HepG2 (cell line): Measurements from ENCODE around the gene SC5D. TPM values are rescaled to one million over a fixed set of nuclear protein-coding genes. Genes with fewer than 3 reads are reported as not detected.

Source experiments
- ATAC-seq: fragments of 200-7000 bp; cut with Tn5 transposase; 3 replicates; pipeline ENCODE4 v1.9.1; 2020; ENCODE audit warnings: mild to moderate bottlenecking, moderate library complexity
- BruUV-seq: library from RNA; stranded (reverse); fragments of 400-500 nt; replicated peaks from 2 replicates; lab custom pipeline; 2021; lab: Mats Ljungman, UMichigan
- CTCF ChIA-PET: fragments of 300-600 bp; formaldehyde crosslinking; extraction: SDS; loops from one replicate; lab custom pipeline; 2021; ENCODE audit warnings: low total read pairs, inconsistent platforms, low intra/inter-chr PET ratio; lab: Yijun Ruan, JAX
- POLR2A ChIA-PET: fragments of 350-600 bp; sonication (Branson Sonifier 250); formaldehyde crosslinking; loops from one replicate; lab custom pipeline; 2020; ENCODE audit warnings: antibody characterized with exemption, inconsistent platforms; lab: Yijun Ruan, JAX
- DNase-seq: peaks from one replicate; pipeline ENCODE4 v3.0.0-alpha.2; 2015; ENCODE audit warnings: low spot score
- FAIRE-seq: peaks from 3 replicates; lab custom pipeline; 2011; peaks lifted over from hg19 to GRCh38; lab: Jason Lieb, UNC
- H2AFZ ChIP-seq: one replicate; pipeline ENCODE4 v1.6.1; 2011; ENCODE audit warnings: low read length, inconsistent platforms
- H3K27ac ChIP-seq: fragments of 300-600 bp; 3 replicates; pipeline ENCODE4 v1.8.0; 2011; ENCODE audit warnings: mixed run types, mild to moderate bottlenecking, mixed read lengths, low read length, inconsistent platforms; ENCODE audit not compliant: insufficient read depth; ENCODE audit errors: extremely low read length
- H3K27me3 ChIP-seq, 2 experiments: fragments of 200-600 bp in 1 of 2; 2 replicates in 1 of 2; 3 replicates in 1 of 2; pipeline versions ENCODE4 v1.6.0 to v1.8.0; 2011; ENCODE audit warnings: low read length in 2 of 2, mild to moderate bottlenecking in 2 of 2, moderate library complexity in 2 of 2, inconsistent platforms in 1 of 2; ENCODE audit not compliant: insufficient read depth in 2 of 2, control insufficient read depth in 1 of 2
- H3K36me3 ChIP-seq, 2 experiments: fragments of 200-600 bp in 1 of 2; replicated peaks in 1 of 2; 2 replicates in 1 of 2; 3 replicates in 1 of 2; pipeline versions ENCODE4 v1.5.1 to v1.8.0; 2011; ENCODE audit warnings: low read length in 2 of 2, inconsistent platforms in 1 of 2; ENCODE audit not compliant: insufficient read depth in 2 of 2, control insufficient read depth in 1 of 2
- H3K4me1 ChIP-seq: 2 replicates; pipeline ENCODE4 v1.5.1; 2012; ENCODE audit warnings: low read length, inconsistent platforms; ENCODE audit not compliant: insufficient read depth
- H3K4me2 ChIP-seq: 2 replicates; pipeline ENCODE4 v1.6.0; 2011; ENCODE audit warnings: low read depth, low read length, inconsistent platforms
- H3K4me3 ChIP-seq, 3 experiments: fragments of 200-600 bp in 1 of 3; sonication (generic), shearing (Covaris generic) in 1 of 3; replicated peaks in 1 of 3; 2 replicates each; pipeline ENCODE4 v1.5.1; 2011 to 2016; ENCODE audit warnings: low read length in 3 of 3, inconsistent platforms in 2 of 3, low read depth in 2 of 3, mild to moderate bottlenecking in 2 of 3, control low read depth in 1 of 3, mixed read lengths in 1 of 3; ENCODE audit not compliant: insufficient read depth in 1 of 3
- H3K79me2 ChIP-seq: one replicate; pipeline ENCODE4 v1.6.1; 2011; ENCODE audit warnings: low read length, inconsistent platforms; ENCODE audit not compliant: insufficient read depth
- H3K9ac ChIP-seq: 2 replicates; pipeline ENCODE4 v1.6.0; 2011; ENCODE audit warnings: mild to moderate bottlenecking, low read depth, low read length, inconsistent platforms; ENCODE audit not compliant: insufficient read depth
- H3K9me3 ChIP-seq: 2 replicates; pipeline ENCODE4 v1.5.1; 2012; ENCODE audit warnings: mild to moderate bottlenecking, low read length
- H4K20me1 ChIP-seq: 2 replicates; pipeline ENCODE4 v1.6.0; 2011; ENCODE audit warnings: inconsistent platforms, mild to moderate bottlenecking, low read length, moderate library complexity; ENCODE audit not compliant: insufficient read depth
- ARID2 ChIP-seq: sonication (generic); formaldehyde crosslinking; IDR thresholded peaks from 2 replicates; pipeline ENCODE4 v1.8.1; 2022; ENCODE audit warnings: mild to moderate bottlenecking, missing genetic modification reagents, borderline replicate concordance
- SNRNP70 ChIP-seq: fragments of 200-400 bp; formaldehyde crosslinking; IDR thresholded peaks from 2 replicates; pipeline ENCODE4 v1.6.1; 2017; ENCODE audit warnings: mild to moderate bottlenecking, low read depth, low read length, moderate library complexity
- ZBTB1 ChIP-seq: sonication (generic); formaldehyde crosslinking; IDR thresholded peaks from 2 replicates; pipeline ENCODE4 v1.4.0; 2020; ENCODE audit warnings: missing genetic modification reagents, borderline replicate concordance
- ZFX ChIP-seq: sonication (generic); formaldehyde crosslinking; IDR thresholded peaks from 2 replicates; pipeline ENCODE4 v1.4.0; 2020; ENCODE audit warnings: mild to moderate bottlenecking, low read depth, missing genetic modification reagents, moderate library complexity
- ZNF30 ChIP-seq: sonication (generic); formaldehyde crosslinking; IDR thresholded peaks from 2 replicates; pipeline ENCODE4 v1.5.0; 2020; ENCODE audit warnings: mild to moderate bottlenecking, missing genetic modification reagents
- ZNF614 ChIP-seq: IDR thresholded peaks from 2 replicates; pipeline ENCODE4 v1.6.1; 2018; ENCODE audit warnings: missing biosample characterization, missing genetic modification reagents, inconsistent platforms, borderline replicate concordance
- WGBS: methylation state at CpG from one replicate; pipeline ENCODE4 v1.1.6; 2017; ENCODE audit warnings: low lambda C conversion rate; 5-methylcytosine and 5-hydroxymethylcytosine counted together
- in situ Hi-C: cut with HindIII; loops from 2 replicates; pipeline ENCODE4 v1.10.0; 2017; ENCODE audit warnings: low pct_unique_long_range_greater_than_20kb; ENCODE audit not compliant: extremely low pct_ligation_motif_present
- intact Hi-C: fragments of 100-400 bp; cut with micrococcal nuclease; formaldehyde crosslinking; loops from one replicate; pipeline ENCODE4 v1.10.0; 2022; ENCODE audit not compliant: unreplicated experiment
- polyA plus RNA-seq, 8 experiments: library from polyadenylated mRNA; depleted of rRNA in 3 of 8; stranded (reverse) in 7 of 8; unstranded in 1 of 8; fragments of >200 nt; fragmentation: Illumina TruSeq in 4 of 8; extraction: Trizol in 4 of 8; gene quantifications; 2 replicates each; pipeline versions ENCODE4 v1.2.1 to v1.2.3, GENCODE V29; 2011 to 2016; ENCODE audit warnings: low read depth in 4 of 8, missing spikeins in 1 of 8, mixed read lengths in 1 of 8; ENCODE audit not compliant: insufficient read depth in 1 of 8
- total RNA-seq, 5 experiments: library from RNA; depleted of rRNA; stranded (reverse); fragments of >200 nt; fragmentation: Illumina TruSeq; extraction: Trizol; gene quantifications; 2 replicates each; pipeline ENCODE4 v1.2.3, GENCODE V29; 2016; ENCODE audit warnings: low read depth in 1 of 5
- TF ChIP-seq, protein P1 (sequence below): sonication (generic); formaldehyde crosslinking; IDR thresholded peaks from 2 replicates; pipeline ENCODE4 v1.5.1; 2020; ENCODE audit warnings: mild to moderate bottlenecking, missing genetic modification reagents
- TF ChIP-seq, protein P2 (sequence below): sonication (generic); formaldehyde crosslinking; IDR thresholded peaks from 2 replicates; pipeline ENCODE4 v1.8.0; 2022; ENCODE audit warnings: mild to moderate bottlenecking, missing genetic modification reagents, moderate library complexity
- TF ChIP-seq, protein P3 (sequence below): sonication (generic); formaldehyde crosslinking; IDR thresholded peaks from 2 replicates; pipeline ENCODE4 v1.4.0; 2020; ENCODE audit warnings: mild to moderate bottlenecking, missing genetic modification reagents

SC5D gene
- total and polyA plus RNA-seq, 2 of the 13 experiments (the other 11 are each of a cell fraction or from before 2014, with no cell fraction given) = 84.4 to 155 TPM

DNA sequence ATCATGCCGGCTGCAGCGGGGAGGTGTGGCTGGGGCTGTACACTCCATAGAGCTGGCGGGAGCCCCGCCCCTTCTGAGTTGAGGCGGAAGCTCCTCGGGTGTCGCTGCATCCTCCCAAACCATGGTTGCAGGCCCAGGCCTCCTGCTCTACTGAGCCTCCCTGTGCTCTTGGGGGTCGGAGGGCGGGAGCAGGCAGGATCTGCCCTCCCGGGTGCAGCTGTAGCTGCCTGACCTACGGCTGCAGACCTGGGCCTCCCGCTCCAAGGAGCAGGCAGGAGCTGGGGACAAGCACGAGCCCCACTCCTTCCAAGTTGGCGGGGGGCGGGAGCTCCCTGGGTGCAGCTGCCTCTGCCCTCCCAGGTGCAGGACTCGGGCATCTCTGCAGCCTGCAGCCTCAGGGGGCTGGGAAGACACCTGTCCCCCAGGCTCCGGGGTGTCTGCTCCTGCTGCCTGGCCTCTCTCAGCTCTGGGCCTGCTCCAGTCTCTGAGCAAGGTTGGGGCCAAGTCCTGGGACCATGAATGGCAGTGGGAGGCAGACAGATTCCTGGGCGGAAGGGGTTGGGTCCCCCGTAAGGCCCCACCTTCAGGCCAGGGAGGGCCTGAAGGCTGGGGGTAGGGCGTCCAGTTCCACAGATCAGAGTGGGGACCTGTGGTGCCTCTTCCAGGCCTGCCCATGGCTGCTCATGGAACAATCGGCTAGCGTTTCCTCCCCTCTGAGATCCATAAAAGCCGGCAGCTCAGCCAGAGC, 46.4 kb upstream of the SC5D start (continued):
- TF ChIP-seq ZNF614 (CRISPR knock-in tag) = no peak
- TF ChIP-seq ARID2 (CRISPR knock-in tag) = no peak
- no peak for TF ChIP-seq ZNF30 (CRISPR knock-in tag)
- TF ChIP-seq, protein P1, sequence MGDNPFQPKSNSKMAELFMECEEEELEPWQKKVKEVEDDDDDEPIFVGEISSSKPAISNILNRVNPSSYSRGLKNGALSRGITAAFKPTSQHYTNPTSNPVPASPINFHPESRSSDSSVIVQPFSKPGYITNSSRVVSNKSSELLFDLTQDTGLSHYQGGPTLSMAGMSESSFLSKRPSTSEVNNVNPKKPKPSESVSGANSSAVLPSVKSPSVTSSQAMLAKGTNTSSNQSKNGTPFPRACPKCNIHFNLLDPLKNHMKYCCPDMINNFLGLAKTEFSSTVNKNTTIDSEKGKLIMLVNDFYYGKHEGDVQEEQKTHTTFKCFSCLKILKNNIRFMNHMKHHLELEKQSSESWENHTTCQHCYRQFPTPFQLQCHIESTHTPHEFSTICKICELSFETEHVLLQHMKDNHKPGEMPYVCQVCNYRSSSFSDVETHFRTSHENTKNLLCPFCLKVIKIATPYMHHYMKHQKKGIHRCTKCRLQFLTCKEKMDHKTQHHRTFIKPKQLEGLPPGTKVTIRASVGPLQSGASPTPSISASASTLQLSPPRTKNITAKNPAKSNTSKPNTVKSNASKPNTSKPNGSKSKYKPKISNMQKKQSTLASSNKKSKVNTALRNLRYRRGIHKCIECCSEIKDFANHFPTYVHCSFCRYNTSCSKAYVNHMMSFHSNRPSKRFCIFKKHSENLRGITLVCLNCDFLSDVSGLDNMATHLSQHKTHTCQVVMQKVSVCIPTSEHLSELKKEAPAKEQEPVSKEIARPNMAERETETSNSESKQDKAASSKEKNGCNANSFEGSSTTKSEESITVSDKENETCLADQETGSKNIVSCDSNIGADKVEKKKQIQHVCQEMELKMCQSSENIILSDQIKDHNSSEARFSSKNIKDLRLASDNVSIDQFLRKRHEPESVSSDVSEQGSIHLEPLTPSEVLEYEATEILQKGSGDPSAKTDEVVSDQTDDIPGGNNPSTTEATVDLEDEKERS (CRISPR knock-in tag) = no peak
- peak; percentile 28; the same call in 1 of the 2 replicates for TF ChIP-seq ZFX (CRISPR knock-in tag)
- TF ChIP-seq ZBTB1 (CRISPR knock-in tag) = no peak
- TF ChIP-seq, protein P2, sequence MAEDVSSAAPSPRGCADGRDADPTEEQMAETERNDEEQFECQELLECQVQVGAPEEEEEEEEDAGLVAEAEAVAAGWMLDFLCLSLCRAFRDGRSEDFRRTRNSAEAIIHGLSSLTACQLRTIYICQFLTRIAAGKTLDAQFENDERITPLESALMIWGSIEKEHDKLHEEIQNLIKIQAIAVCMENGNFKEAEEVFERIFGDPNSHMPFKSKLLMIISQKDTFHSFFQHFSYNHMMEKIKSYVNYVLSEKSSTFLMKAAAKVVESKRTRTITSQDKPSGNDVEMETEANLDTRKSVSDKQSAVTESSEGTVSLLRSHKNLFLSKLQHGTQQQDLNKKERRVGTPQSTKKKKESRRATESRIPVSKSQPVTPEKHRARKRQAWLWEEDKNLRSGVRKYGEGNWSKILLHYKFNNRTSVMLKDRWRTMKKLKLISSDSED = no peak

DNA sequence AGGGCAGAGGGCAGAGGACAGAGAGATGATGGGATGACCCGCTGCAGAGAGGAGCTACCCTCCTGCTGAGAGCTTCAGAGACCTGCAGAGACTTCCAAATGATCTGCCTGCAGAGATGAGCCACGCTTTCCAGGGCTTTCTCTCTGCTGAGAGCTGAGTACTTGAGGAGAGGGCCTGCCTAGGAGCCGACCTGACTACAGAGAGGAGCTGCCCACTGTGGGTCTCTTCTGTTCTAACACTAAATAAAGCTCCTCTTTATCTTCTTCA, 45.9 kb upstream of the SC5D start:
- WGBS = 24% methylated on average over 3 of the region's 3 CpGs
- H3K79me2 ChIP-seq = no peaks in the 10 kb centered on the region
- H3K27ac ChIP-seq = no peak overlapping the region
- FAIRE-seq (no peak), DNase-seq (no peak), ATAC-seq (no peak; the same call in 2 of the 3 replicates)
- H3K9me3 ChIP-seq = no peaks in the 10 kb centered on the region
- no peak overlapping the region for H2AFZ ChIP-seq
- peaks cover 3% of the 10 kb centered on the region in 2 experiments; a peak in 2 of 5 replicates for H3K27me3 ChIP-seq
- CTCF ChIA-PET = no interaction called here
- H4K20me1 ChIP-seq = no peaks in the 10 kb centered on the region
- H3K4me1 ChIP-seq = no peaks in the 10 kb centered on the region
- H3K36me3 ChIP-seq = no peaks in the 10 kb centered on the region
- POLR2A ChIA-PET = no interaction called here
- H3K9ac ChIP-seq = no peak overlapping the region
- H3K4me2 ChIP-seq = 0 out of 2 replicates have a peak overlapping the region, but pooled peaks have one; percentile 9
- intact Hi-C loops (no loop called here), in situ Hi-C loops (loop anchor here (10.0 kb wide), 1 partner anchor 348 kb away; no protein-coding TSS in a partner anchor)
- H3K4me3 ChIP-seq = peak overlapping the region in 1 of 3 experiments; percentile 7; a peak in 1 of 6 replicates
- no TSS peak for BruUV-seq
- TF ChIP-seq SNRNP70 = no peak
- TF ChIP-seq, protein P3, sequence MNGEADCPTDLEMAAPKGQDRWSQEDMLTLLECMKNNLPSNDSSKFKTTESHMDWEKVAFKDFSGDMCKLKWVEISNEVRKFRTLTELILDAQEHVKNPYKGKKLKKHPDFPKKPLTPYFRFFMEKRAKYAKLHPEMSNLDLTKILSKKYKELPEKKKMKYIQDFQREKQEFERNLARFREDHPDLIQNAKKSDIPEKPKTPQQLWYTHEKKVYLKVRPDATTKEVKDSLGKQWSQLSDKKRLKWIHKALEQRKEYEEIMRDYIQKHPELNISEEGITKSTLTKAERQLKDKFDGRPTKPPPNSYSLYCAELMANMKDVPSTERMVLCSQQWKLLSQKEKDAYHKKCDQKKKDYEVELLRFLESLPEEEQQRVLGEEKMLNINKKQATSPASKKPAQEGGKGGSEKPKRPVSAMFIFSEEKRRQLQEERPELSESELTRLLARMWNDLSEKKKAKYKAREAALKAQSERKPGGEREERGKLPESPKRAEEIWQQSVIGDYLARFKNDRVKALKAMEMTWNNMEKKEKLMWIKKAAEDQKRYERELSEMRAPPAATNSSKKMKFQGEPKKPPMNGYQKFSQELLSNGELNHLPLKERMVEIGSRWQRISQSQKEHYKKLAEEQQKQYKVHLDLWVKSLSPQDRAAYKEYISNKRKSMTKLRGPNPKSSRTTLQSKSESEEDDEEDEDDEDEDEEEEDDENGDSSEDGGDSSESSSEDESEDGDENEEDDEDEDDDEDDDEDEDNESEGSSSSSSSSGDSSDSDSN (CRISPR knock-in tag) = no peak
